K562 (cell line): ENCODE results near the gene PEX7. TPM values are rescaled to one million over a fixed set of nuclear protein-coding genes. Genes with fewer than 3 reads are reported as not detected.

Experiments used
- CXXC5 ChIP-seq: fragments of 250-450 bp; sonication (Bioruptor Pico); IDR thresholded peaks from 2 replicates; pipeline ENCODE4 v1.8.0; 2022; ENCODE audit warnings: inconsistent platforms, mild to moderate bottlenecking, moderate library complexity
- DPF2 ChIP-seq: fragments of 450-650 bp; IDR thresholded peaks from 2 replicates; pipeline ENCODE4 v1.6.1; 2016
- ETS2 ChIP-seq: IDR thresholded peaks from 2 replicates; pipeline ENCODE4 v1.6.1; 2016; ENCODE audit warnings: borderline replicate concordance, missing genetic modification characterization, mild to moderate bottlenecking, moderate library complexity, missing compliant biosample characterization; ENCODE audit not compliant: poor library complexity, severe bottlenecking
- FIP1L1 ChIP-seq: fragments of 200-400 bp; formaldehyde crosslinking; IDR thresholded peaks from 2 replicates; pipeline ENCODE4 v1.6.1; 2018; ENCODE audit warnings: mild to moderate bottlenecking, low read depth, low read length; ENCODE audit not compliant: poor library complexity, severe bottlenecking
- HMG20A ChIP-seq: fragments of 450-650 bp; formaldehyde crosslinking; conservative IDR thresholded peaks from 2 replicates; pipeline ENCODE4 v1.4.0; 2020; ENCODE audit warnings: mild to moderate bottlenecking, mixed read lengths
- KAT7 ChIP-seq: sonication (generic); formaldehyde crosslinking; IDR thresholded peaks from 2 replicates; pipeline ENCODE4 v1.8.0; 2022; ENCODE audit warnings: missing genetic modification reagents, mild to moderate bottlenecking, borderline replicate concordance
- MED1 ChIP-seq: sonication (generic); formaldehyde crosslinking; IDR thresholded peaks from 2 replicates; pipeline ENCODE4 v1.8.1; 2023; ENCODE audit warnings: missing genetic modification reagents, borderline replicate concordance
- NR4A1 ChIP-seq, 2 experiments: fragments of 250-450 bp in 1 of 2; fragments of 450-650 bp in 1 of 2; sonication (Bioruptor Pico) in 1 of 2; IDR thresholded peaks; 2 replicates each; pipeline versions ENCODE4 v1.4.0 to v1.6.1; 2016 to 2020; ENCODE audit warnings: mild to moderate bottlenecking in 2 of 2, missing compliant biosample characterization in 1 of 2, missing genetic modification characterization in 1 of 2, moderate library complexity in 1 of 2
- RBM22 ChIP-seq: fragments of 200-400 bp; formaldehyde crosslinking; IDR thresholded peaks from 2 replicates; pipeline ENCODE4 v1.6.1; 2018; ENCODE audit warnings: low read length, low read depth; ENCODE audit not compliant: poor library complexity, severe bottlenecking
- TAF15 ChIP-seq: fragments of 200-400 bp; formaldehyde crosslinking; IDR thresholded peaks from 2 replicates; pipeline ENCODE4 v1.6.1; 2017; ENCODE audit warnings: mild to moderate bottlenecking, low read depth, low read length, moderate library complexity
- ZNF253 ChIP-seq: fragments of 250-450 bp; sonication (Bioruptor Pico); conservative IDR thresholded peaks from 2 replicates; pipeline ENCODE4 v1.6.1; 2021; ENCODE audit warnings: mild to moderate bottlenecking
- ZNF3 ChIP-seq: fragments of 250-450 bp; sonication (Bioruptor Pico); IDR thresholded peaks from 2 replicates; pipeline ENCODE4 v1.5.0; 2021; ENCODE audit warnings: mild to moderate bottlenecking, moderate library complexity
- ZNF436 ChIP-seq: fragments of 250-450, 450-650 bp; sonication (Bioruptor Pico); formaldehyde crosslinking; IDR thresholded peaks from 2 replicates; pipeline ENCODE4 v1.7.0; 2020; ENCODE audit warnings: mild to moderate bottlenecking
- ZNF766 ChIP-seq: fragments of 200-800 bp; sonication (Bioruptor generic); conservative IDR thresholded peaks from 2 replicates; pipeline ENCODE4 v1.6.1; 2016; ENCODE audit warnings: missing genetic modification characterization, missing compliant biosample characterization
- polyA plus RNA-seq, 8 experiments: library from polyadenylated mRNA; depleted of rRNA in 4 of 8; stranded (reverse) in 5 of 8; unstranded in 3 of 8; fragments of >200 nt; fragmentation: Nextera tagmentation in 2 of 8; fragmentation: Illumina TruSeq in 1 of 8; extraction: Ambion mirVana in 2 of 8; extraction: Trizol in 1 of 8; gene quantifications; 2 replicates each; pipeline versions ENCODE4 v1.2.1 to v1.2.3, GENCODE V29; 2011 to 2014; ENCODE audit warnings: inconsistent platforms in 1 of 8, missing spikeins in 1 of 8
- total RNA-seq, 7 experiments: library from RNA; depleted of rRNA in 6 of 7; stranded (reverse); fragments of >200 nt in 6 of 7; fragmentation: Illumina TruSeq in 2 of 7; extraction: Trizol in 2 of 7; gene quantifications; 2 replicates each; pipeline versions ENCODE4 v1.2.1 to v1.2.3, GENCODE V29; 2011 to 2021; ENCODE audit warnings: low replicate concordance in 1 of 7
- TF ChIP-seq, protein P1 (sequence below), 2 experiments: fragments of 150-350 bp in 1 of 2; IDR thresholded peaks; 2 replicates each; pipeline ENCODE4 v1.6.1; 2012 to 2016; ENCODE audit warnings: low read depth in 2 of 2, low read length in 2 of 2, mild to moderate bottlenecking in 1 of 2, moderate library complexity in 1 of 2
- TF ChIP-seq, protein P2 (sequence below): fragments of 250-450 bp; sonication (Bioruptor Pico); IDR thresholded peaks from 2 replicates; pipeline ENCODE4 v1.5.0; 2022; ENCODE audit warnings: mild to moderate bottlenecking
- TF ChIP-seq, protein P3 (sequence below): fragments of 450-650 bp; formaldehyde crosslinking; IDR thresholded peaks from 2 replicates; pipeline ENCODE4 v1.4.0; 2022; ENCODE audit warnings: missing genetic modification characterization
- TF ChIP-seq, protein P4 (sequence below): fragments of 150-350 bp; IDR thresholded peaks from 2 replicates; pipeline ENCODE4 v1.6.1; 2014; ENCODE audit warnings: low read depth, mild to moderate bottlenecking, low read length, borderline replicate concordance

Gene PEX7
- total and polyA plus RNA-seq, 9 of the 15 experiments (the other 6 are each of a cell fraction or from before 2014, with no cell fraction given) = 1.6 to 12.9 (median 9.1) TPM

DNA sequence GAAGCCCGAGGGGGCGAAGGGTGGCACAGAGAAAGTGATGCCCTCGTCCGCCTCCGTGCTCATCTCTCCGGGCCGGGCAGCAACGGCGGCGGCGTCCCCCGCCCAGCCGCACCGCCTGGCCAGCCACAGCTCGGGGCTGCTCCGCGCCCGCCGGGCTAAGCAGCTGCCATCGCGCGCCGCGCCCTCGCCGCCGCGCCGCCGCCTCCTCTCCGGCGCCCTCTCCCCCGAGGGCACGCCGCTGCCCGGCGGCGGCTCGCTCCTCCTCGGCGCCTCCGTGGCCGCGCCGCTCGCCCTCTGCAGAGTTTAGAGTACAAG, 30.3 kb upstream of the PEX7 start (continued):
- TF ChIP-seq NR4A1 (CRISPR knock-in tag; IDR thresholded peaks at IDR 0.05) = no peak
- TF ChIP-seq NR4A1 (tag; IDR thresholded peaks at IDR 0.05) = no peak
- no peak for TF ChIP-seq ZNF3
- TF ChIP-seq, protein P1, sequence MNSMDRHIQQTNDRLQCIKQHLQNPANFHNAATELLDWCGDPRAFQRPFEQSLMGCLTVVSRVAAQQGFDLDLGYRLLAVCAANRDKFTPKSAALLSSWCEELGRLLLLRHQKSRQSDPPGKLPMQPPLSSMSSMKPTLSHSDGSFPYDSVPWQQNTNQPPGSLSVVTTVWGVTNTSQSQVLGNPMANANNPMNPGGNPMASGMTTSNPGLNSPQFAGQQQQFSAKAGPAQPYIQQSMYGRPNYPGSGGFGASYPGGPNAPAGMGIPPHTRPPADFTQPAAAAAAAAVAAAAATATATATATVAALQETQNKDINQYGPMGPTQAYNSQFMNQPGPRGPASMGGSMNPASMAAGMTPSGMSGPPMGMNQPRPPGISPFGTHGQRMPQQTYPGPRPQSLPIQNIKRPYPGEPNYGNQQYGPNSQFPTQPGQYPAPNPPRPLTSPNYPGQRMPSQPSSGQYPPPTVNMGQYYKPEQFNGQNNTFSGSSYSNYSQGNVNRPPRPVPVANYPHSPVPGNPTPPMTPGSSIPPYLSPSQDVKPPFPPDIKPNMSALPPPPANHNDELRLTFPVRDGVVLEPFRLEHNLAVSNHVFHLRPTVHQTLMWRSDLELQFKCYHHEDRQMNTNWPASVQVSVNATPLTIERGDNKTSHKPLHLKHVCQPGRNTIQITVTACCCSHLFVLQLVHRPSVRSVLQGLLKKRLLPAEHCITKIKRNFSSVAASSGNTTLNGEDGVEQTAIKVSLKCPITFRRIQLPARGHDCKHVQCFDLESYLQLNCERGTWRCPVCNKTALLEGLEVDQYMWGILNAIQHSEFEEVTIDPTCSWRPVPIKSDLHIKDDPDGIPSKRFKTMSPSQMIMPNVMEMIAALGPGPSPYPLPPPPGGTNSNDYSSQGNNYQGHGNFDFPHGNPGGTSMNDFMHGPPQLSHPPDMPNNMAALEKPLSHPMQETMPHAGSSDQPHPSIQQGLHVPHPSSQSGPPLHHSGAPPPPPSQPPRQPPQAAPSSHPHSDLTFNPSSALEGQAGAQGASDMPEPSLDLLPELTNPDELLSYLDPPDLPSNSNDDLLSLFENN (IDR thresholded peaks at IDR 0.05; ENCODE audit: low read depth in 2 of 2, low read length in 2 of 2) = no peak
- no peak for TF ChIP-seq HMG20A (CRISPR knock-in tag)
- TF ChIP-seq ZNF253 (CRISPR knock-in tag) = no peak
- no peak for TF ChIP-seq RBM22
- TF ChIP-seq, protein P2, sequence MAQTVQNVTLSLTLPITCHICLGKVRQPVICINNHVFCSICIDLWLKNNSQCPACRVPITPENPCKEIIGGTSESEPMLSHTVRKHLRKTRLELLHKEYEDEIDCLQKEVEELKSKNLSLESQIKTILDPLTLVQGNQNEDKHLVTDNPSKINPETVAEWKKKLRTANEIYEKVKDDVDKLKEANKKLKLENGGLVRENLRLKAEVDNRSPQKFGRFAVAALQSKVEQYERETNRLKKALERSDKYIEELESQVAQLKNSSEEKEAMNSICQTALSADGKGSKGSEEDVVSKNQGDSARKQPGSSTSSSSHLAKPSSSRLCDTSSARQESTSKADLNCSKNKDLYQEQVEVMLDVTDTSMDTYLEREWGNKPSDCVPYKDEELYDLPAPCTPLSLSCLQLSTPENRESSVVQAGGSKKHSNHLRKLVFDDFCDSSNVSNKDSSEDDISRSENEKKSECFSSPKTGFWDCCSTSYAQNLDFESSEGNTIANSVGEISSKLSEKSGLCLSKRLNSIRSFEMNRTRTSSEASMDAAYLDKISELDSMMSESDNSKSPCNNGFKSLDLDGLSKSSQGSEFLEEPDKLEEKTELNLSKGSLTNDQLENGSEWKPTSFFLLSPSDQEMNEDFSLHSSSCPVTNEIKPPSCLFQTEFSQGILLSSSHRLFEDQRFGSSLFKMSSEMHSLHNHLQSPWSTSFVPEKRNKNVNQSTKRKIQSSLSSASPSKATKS (CRISPR knock-in tag) = no peak
- no peak for TF ChIP-seq MED1 (CRISPR knock-in tag)
- TF ChIP-seq ZNF766 (CRISPR knock-in tag) = no peak
- no peak for TF ChIP-seq DPF2
- TF ChIP-seq KAT7 (CRISPR knock-in tag) = 0 out of 2 replicates have a peak, but pooled peaks have one; percentile 9
- TF ChIP-seq, protein P3, sequence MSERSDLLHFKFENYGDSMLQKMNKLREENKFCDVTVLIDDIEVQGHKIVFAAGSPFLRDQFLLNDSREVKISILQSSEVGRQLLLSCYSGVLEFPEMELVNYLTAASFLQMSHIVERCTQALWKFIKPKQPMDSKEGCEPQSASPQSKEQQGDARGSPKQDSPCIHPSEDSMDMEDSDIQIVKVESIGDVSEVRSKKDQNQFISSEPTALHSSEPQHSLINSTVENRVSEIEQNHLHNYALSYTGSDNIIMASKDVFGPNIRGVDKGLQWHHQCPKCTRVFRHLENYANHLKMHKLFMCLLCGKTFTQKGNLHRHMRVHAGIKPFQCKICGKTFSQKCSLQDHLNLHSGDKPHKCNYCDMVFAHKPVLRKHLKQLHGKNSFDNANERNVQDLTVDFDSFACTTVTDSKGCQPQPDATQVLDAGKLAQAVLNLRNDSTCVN (CRISPR knock-in tag) = no peak
- TF ChIP-seq CXXC5 (CRISPR knock-in tag) = no peak
- TF ChIP-seq, protein P4, sequence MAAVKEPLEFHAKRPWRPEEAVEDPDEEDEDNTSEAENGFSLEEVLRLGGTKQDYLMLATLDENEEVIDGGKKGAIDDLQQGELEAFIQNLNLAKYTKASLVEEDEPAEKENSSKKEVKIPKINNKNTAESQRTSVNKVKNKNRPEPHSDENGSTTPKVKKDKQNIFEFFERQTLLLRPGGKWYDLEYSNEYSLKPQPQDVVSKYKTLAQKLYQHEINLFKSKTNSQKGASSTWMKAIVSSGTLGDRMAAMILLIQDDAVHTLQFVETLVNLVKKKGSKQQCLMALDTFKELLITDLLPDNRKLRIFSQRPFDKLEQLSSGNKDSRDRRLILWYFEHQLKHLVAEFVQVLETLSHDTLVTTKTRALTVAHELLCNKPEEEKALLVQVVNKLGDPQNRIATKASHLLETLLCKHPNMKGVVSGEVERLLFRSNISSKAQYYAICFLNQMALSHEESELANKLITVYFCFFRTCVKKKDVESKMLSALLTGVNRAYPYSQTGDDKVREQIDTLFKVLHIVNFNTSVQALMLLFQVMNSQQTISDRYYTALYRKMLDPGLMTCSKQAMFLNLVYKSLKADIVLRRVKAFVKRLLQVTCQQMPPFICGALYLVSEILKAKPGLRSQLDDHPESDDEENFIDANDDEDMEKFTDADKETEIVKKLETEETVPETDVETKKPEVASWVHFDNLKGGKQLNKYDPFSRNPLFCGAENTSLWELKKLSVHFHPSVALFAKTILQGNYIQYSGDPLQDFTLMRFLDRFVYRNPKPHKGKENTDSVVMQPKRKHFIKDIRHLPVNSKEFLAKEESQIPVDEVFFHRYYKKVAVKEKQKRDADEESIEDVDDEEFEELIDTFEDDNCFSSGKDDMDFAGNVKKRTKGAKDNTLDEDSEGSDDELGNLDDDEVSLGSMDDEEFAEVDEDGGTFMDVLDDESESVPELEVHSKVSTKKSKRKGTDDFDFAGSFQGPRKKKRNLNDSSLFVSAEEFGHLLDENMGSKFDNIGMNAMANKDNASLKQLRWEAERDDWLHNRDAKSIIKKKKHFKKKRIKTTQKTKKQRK = no peak
- TF ChIP-seq TAF15 = no peak
- no peak for TF ChIP-seq FIP1L1
- TF ChIP-seq ZNF436 (CRISPR knock-in tag) = no peak
- TF ChIP-seq ETS2 (tag) = no peak
